UCSD-AML1 (cell line): ENCODE measurements around the gene HSBP1.

Experiments
- DNase-seq: peaks from one replicate; lab custom pipeline; 2025; ENCODE audit not compliant: unreplicated experiment; lab: John Stamatoyannopoulos, UW

Gene HSBP1

GRCh38 chr16:83803811-83804210 is 4.0 kb upstream of the HSBP1 start:
- no peak for DNase-seq

- no peak for DNase-seq
These were observed 3.4 kb upstream of the HSBP1 start for GRCh38 chr16:83804366-83804765.

DNA sequence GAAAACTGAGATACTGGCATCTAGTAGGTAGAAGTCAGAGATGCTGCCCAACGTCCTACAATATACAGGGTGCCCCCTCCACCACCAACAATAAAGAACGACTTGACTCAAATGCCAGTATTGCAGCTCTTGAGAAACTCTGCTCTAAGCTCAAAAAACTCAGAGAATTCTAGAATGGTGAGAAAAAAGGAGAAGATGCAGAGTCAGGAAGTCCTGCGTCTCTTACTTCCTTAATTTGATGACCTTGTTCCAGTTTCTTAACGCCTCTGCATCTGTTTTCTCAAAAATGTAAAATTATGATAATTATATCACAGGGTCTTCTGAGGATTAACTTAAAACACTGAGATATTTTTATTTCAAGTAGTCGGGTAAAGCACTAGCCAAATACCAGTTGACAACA is 1.7 kb upstream of the HSBP1 start:
- no peak for DNase-seq

GRCh38 chr16:83806731-83807130 is 1.0 kb upstream of the HSBP1 start:
- DNase-seq, result no peak

DNA sequence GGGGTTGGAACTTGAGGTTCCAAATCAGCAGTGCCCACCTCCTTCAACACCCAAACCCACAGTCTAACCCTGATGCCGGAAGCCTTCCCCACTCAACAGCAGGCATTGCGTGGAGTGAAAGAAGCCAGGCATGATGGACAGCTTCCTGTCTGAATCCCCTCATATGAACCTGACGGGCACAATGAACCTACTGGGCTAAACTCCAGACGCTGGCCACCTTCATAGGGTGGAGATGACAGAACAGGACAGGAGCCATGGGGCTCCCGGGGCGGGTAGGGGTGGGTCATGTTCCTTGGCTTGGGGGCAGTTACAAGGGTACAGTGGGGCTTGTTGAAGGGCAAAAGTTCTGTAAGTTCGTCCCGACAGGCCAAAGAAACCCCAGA is 460 bp upstream of the HSBP1 start:
- no peak for DNase-seq

- no peak for DNase-seq
These were observed 816 bp downstream of the HSBP1 start for GRCh38 chr16:83808573-83809014.

DNA sequence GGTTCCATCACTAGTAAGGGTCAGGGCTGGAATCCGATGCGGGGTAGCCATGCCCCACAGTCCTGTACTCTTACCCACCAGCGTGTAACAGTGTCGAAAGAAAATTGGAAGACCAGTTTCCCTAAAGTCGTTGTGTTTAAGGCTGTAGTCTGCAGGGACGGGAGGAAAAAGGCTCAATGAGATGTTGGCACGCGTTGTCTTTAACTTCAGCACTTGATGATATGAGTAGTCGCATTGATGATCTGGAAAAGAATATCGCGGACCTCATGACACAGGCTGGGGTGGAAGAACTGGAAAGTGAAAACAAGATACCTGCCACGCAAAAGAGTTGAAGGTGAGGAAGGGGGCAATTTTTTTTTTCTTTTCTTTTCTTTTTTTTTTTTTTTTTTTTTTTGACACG is 1.3 kb downstream of the HSBP1 start:
- no peak for DNase-seq

DNA sequence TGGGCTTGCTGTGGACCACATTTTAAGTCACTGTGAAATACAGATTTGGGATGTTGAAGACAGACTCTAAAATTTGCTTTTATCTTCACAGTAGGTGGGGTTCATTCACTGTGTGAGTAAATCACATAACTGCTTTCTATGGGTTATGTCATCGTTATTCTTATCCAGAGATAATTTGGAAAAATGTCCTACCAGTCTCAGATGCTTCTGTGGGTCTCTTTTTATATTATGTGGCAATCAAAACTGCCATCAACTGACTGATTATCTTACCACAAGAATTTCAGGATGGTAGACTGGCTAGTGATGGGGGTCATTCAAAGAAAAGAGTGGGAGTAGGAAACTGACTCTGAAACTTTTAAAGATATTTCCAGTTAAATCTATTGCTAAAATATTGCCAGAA is 3.1 kb downstream of the HSBP1 start:
- DNase-seq, result no peak

GRCh38 chr16:83813823-83814658 is 6.3 kb downstream of the HSBP1 start:
- DNase-seq, result no peak

DNA sequence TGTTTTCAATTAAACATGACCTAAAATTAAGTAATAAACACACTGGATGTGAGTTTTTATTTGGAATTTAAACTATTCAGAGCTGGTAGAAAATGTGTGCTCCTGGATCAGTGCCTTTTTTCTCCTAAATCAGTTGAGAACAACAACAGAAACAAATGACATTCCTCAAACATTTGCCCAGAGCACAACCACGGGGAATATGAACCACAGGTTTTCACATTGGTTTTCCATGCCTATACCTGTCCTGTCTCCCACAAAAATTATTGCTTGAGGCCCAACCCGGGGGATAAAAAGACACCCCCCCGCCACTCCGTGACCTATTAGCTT is 6.8 kb downstream of the HSBP1 start:
- no peak for DNase-seq

GRCh38 chr16:83817022-83817421 is 9.2 kb downstream of the HSBP1 start:
- DNase-seq, result no peak

DNA sequence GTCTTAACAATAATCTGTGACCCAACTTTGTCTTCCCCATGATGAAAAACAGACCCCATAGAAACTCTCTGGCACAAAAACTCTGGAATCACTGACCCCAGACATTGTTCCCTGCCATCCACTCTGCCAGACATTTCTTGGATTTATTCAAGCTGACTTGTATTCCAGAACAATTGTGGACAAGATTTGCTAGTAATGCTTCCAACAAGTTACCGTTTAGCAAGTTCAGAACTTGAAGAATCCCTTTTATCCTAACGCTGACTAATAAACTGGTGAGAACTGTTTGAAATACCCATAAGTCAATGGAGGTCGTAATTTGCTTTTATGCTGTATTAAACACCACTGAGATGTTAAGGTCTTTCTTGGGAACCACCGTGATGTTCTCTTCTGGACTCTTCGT is 10.5 kb downstream of the HSBP1 start:
- DNase-seq, result no peak

GRCh38 chr16:83819361-83819760 is 11.6 kb downstream of the HSBP1 start:
- DNase-seq, result no peak

DNA sequence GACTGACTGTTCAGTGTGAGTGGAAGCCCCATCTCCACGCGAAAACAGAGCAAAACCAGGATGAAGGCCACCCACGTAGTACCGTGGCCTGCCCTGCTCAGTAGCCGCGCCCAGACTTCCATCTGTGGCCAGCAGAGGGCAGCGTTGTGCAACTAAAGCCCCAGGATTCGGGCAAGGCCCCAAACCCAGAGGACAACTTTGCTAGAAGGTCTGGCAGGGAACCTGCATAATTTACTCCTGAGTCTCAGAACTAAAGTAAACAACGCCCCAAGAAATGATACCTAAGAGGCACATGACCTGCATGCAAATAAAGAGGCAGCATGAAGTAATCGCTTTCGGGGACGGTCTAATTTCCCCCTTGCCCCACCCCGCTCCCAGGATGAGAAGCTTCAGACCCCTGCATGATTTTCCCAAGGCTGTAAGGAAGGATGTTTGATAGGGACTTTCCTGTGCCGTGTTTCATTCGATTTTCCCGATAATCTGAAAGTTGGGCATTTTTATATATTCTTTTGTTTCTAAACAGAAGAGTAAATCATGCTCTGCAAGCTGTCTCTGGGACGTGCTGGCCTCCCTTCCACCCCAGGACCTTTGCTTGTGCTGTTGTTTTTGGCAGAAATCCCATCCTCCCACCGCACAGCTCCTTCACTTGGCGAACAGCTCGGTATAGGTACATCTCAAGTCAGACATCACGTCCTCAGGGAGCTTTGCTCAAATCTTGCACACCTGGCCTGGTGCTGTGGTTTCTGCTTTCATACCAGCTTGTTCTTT is 18.6 kb downstream of the HSBP1 start:
- DNase-seq, result peak; percentile 82

GRCh38 chr16:83830091-83830768 is 22.5 kb downstream of the HSBP1 start:
- DNase-seq, result no peak

DNA sequence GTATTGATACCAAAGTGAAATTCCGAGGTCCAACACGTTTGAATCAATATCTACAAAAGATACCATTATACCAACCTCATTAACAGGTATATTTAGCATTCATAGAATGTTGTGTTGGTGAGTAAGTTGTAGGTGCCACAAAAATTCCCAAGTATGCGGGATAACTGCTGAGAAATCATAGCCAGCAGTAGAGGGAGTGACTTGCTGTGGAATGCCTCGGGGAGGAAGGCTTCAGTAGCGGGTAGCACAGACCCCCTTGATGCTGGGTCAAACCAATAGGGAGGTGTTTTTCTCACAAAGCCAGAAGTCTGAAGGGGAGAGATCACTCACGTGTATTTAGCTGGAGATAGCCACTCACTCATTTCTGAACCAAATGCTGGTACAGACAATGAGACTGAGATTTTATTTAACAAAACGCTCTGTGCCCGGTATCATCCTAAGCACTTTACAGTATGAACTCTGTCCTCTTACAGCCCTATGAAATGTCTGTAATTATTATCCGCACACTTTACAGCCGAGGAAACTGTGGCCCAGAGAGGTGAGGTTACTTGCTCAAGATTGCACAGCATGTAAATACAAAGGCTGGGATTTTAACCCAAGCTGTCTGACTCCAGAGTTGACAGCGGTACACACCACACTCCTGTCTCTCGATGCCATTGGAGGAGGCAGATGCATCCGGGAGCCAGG is 23.1 kb downstream of the HSBP1 start:
- no peak for DNase-seq

DNA sequence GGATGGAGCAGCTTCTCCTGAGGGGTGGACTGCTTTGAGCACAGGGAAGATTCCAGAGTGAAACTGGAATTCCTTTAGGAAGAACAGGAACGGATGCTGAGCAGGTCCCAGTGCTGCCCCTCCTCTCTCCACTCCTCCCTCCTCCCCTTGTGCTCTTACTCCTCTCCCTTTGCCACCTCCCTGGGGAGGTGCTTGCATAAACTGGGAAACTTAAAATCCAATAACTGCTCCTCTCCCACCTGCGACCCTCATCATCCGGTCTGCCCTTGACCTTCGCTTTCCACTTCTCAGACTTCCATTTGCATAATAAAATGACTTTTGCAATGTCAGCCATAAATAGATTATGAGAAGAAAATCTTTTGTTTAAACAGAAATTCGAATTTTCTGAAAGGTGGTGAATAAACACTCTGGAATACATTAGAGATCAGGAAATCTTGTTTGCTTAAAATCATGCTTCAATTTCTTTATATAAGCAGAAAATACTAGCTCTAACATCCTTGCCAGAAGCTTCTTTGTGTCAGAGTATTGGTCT is 23.7 kb downstream of the HSBP1 start:
- no peak for DNase-seq

DNA sequence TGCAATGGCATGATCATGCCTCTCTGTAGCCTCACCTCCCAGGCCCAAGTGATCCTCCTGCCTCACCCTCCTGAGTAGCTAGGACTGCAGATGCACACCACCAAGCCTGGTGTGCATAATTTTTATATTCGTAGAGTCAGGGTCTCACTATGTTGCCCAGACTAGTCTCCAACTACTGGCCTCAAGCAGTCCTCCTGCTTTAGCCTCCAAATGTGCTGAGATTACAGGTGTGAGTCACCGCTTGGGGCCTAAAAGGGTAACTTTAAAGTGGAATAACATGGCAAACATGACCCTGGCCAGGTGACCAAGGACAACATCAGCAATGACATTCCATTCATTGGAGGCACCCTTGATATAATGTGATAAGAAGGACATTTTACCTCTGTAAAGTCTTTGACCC is 26.1 kb downstream of the HSBP1 start:
- DNase-seq, result no peak

- DNase-seq, result no peak
These were observed 28.1 kb downstream of the HSBP1 start for GRCh38 chr16:83835586-83836566.

DNA sequence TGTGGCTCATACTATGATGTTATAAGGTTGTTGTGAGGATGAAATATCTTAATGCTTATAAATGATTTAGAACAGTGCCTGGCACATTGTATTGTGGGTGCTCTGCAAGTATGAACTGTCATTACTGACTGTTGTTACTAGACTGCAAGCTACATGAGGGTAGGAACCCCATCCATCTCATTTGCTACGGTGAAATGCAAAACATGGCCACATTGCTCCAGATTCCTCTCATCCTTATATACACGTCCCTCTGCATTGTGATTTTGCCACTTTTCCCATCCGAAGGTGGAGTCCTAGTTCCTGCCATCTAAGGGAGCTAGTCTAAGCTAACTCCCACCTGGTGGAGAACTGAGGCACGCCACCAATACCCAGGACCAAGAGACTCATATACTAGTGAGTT is 29.8 kb downstream of the HSBP1 start:
- DNase-seq, result no peak
